GM12875 (cell line): Measurements from ENCODE around the gene GPR108.

Source experiments
- H3K4me3 ChIP-seq: one replicate; pipeline ENCODE4 v1.5.1; 2011; ENCODE audit warnings: low read depth, low read length, control low read depth
- CTCF ChIP-seq: IDR thresholded peaks from 2 replicates; pipeline ENCODE4 v1.5.1; 2011; ENCODE audit warnings: low read depth, mild to moderate bottlenecking, control low read depth, inconsistent platforms, low read length, moderate library complexity, borderline replicate concordance; ENCODE audit not compliant: insufficient read depth

Gene GPR108

GRCh38 chr19:6680141-6680540 lies 57.2 kb downstream of the GPR108 start:
- no peak for TF ChIP-seq CTCF
- no peak overlapping the region for H3K4me3 ChIP-seq
